Measurements from ENCODE around the gene NID1.

DNA sequence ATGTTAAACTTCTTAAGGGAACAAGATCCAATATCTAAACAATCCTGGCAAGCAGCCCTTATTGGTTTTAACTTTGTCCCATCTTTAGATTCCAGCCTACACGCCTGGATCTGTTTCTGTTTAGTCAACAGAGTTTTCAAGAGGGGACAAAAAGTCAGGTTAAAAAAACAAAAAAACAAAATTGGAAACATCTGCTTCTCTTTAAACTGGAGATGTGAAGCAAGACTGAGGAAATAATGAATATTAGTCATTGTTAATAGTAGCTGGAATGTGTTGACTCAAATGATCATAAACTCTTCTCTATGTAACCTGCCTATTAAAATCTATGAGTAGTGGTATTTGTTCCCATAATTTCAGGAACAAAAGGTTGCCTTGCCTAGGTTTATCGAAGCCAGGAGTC lies 55.0 kb downstream of the NID1 start:
- TF ChIP-seq, protein P1, sequence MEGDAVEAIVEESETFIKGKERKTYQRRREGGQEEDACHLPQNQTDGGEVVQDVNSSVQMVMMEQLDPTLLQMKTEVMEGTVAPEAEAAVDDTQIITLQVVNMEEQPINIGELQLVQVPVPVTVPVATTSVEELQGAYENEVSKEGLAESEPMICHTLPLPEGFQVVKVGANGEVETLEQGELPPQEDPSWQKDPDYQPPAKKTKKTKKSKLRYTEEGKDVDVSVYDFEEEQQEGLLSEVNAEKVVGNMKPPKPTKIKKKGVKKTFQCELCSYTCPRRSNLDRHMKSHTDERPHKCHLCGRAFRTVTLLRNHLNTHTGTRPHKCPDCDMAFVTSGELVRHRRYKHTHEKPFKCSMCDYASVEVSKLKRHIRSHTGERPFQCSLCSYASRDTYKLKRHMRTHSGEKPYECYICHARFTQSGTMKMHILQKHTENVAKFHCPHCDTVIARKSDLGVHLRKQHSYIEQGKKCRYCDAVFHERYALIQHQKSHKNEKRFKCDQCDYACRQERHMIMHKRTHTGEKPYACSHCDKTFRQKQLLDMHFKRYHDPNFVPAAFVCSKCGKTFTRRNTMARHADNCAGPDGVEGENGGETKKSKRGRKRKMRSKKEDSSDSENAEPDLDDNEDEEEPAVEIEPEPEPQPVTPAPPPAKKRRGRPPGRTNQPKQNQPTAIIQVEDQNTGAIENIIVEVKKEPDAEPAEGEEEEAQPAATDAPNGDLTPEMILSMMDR (IDR thresholded peaks at IDR 0.05) = no peak
- TF ChIP-seq POLR2A (IDR thresholded peaks at IDR 0.05) = no peak
